Spleen (tissue), 7 donors: ENCODE data around the gene ZDHHC14.

Experiments
- POLR2A ChIP-seq, 3 donors: fragments of 450-650 bp; IDR thresholded peaks; one replicate each; pipeline ENCODE4 v1.5.1; 2017; ENCODE audit warnings: antibody characterized with exemption in 3 of 3, mild to moderate bottlenecking in 1 of 3
- POLR2AphosphoS5 ChIP-seq, 3 donors: sonication (generic); formaldehyde crosslinking; IDR thresholded peaks; one replicate each; pipeline ENCODE4 v1.5.1; 2017; ENCODE audit warnings: antibody characterized with exemption in 3 of 3
- TF ChIP-seq, protein P1 (sequence below), 11 experiments: fragments of 200-600 bp in 7 of 11; fragments of 450-650 bp in 4 of 11; sonication (generic) in 4 of 11; IDR thresholded peaks in 8 of 11; conservative IDR thresholded peaks in 3 of 11; 1 replicate in 7 of 11; 2 replicates in 4 of 11; pipeline versions ENCODE4 v1.4.0 to v1.8.0; 2016 to 2021; ENCODE audit warnings: antibody characterized with exemption in 11 of 11, inconsistent platforms in 4 of 11, mild to moderate bottlenecking in 1 of 11
- donor health status: DM: no; HTN: no; CAD: no; lungs with moderate emphysema.
- donor health status: DM: no; HTN: no; CAD: no.
- donor health status: DM: no; HTN: no; CAD: no.

DNA sequence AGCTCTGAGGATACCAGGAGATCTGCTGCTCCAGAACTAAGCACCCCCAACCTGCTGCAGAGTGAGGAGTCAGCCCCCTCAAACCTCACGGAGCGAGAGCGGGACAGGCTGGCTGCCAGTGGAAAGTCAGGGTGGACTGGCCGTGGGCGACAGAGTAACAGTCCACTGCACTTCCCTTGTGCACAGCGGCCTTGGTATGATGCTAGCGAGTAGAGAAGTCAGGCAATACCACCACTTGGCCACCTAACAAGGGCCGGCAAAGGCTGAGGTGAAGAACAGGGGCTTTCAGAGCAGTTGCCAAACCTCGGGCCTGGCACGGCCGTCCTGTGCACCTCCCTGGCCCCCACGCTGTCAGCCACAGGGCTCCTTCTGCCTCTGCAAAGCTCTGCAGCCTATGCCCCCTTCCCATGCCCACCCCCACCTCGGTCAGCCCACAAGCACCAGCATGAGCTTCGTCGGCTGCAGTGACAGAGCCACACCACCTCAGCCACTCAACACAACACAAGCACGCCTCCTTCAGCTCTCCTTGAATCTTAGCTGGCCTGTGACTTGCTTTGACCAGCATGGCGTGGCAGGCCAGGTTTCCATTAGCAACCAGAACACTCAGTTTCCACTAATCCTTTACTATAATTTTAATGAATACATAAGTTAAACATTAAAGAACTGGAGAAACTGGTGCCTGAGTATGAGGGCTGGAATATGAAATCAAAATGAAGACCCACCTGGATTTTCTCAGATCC lies 314.5 kb downstream of the ZDHHC14 start:
- TF ChIP-seq, protein P1, sequence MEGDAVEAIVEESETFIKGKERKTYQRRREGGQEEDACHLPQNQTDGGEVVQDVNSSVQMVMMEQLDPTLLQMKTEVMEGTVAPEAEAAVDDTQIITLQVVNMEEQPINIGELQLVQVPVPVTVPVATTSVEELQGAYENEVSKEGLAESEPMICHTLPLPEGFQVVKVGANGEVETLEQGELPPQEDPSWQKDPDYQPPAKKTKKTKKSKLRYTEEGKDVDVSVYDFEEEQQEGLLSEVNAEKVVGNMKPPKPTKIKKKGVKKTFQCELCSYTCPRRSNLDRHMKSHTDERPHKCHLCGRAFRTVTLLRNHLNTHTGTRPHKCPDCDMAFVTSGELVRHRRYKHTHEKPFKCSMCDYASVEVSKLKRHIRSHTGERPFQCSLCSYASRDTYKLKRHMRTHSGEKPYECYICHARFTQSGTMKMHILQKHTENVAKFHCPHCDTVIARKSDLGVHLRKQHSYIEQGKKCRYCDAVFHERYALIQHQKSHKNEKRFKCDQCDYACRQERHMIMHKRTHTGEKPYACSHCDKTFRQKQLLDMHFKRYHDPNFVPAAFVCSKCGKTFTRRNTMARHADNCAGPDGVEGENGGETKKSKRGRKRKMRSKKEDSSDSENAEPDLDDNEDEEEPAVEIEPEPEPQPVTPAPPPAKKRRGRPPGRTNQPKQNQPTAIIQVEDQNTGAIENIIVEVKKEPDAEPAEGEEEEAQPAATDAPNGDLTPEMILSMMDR (IDR thresholded peaks at IDR 0.05 in 8 of 11, conservative IDR thresholded peaks at IDR 0.05 in 3 of 11): no peak
- TF ChIP-seq POLR2A (IDR thresholded peaks at IDR 0.05): no peak
- TF ChIP-seq POLR2AphosphoS5 (IDR thresholded peaks at IDR 0.05): no peak
